Mucosa of descending colon (tissue), 3 donors: ENCODE measurements around the gene EIPR1. TPM values are rescaled to one million over a fixed set of nuclear protein-coding genes. Genes with fewer than 3 reads are reported as not detected.

Source experiments
- ATAC-seq: fragments of 200-7000 bp; cut with Tn5 transposase; one replicate; pipeline ENCODE4 v1.9.1; 2020; ENCODE audit warnings: mild to moderate bottlenecking, moderate library complexity
- DNase-seq, 3 donors: peaks; one replicate each; pipeline ENCODE4 v3.0.0-alpha.2; 2020
- H3K36me3 ChIP-seq: fragments of 200-600 bp; one replicate; pipeline ENCODE4 v1.8.0; 2021; ENCODE audit warnings: low read depth, mild to moderate bottlenecking
- H3K4me1 ChIP-seq: fragments of 200-600 bp; one replicate; pipeline ENCODE4 v1.8.0; 2021; ENCODE audit warnings: low read depth, mild to moderate bottlenecking
- H3K4me3 ChIP-seq: fragments of 200-600 bp; one replicate; pipeline ENCODE4 v1.8.0; 2021; ENCODE audit warnings: mild to moderate bottlenecking
- H3K9me3 ChIP-seq: fragments of 200-600 bp; one replicate; pipeline ENCODE4 v1.8.0; 2021; ENCODE audit warnings: mild to moderate bottlenecking
- intact Hi-C, 2 donors: fragments of 100-400 bp; cut with DNase I in 1 of 2; cut with micrococcal nuclease in 1 of 2; formaldehyde crosslinking; loops; one replicate each; pipeline versions ENCODE4 v1.11.0 to v1.11.1; 2022; cut with DNase I, micrococcal nuclease
- total RNA-seq, 3 donors: library from RNA; stranded (reverse); fragmentation: NEBNext Ultra II Directional in 2 of 3; extraction: Animal tissue kit (Norgen Biotek cat#: 25700) in 2 of 3; gene quantifications; one replicate each; pipeline versions ENCODE4 v1.2.1 to v1.2.4, GENCODE V29; 2021 to 2023
- TF ChIP-seq, protein P1 (sequence below): fragments of 200-600 bp; IDR thresholded peaks from one replicate; pipeline ENCODE4 v1.8.0; 2022; ENCODE audit warnings: antibody characterized with exemption, mild to moderate bottlenecking
- donor health status: DM: no; HTN: no; CAD: no; lungs with moderate emphysema.
- donor health status: DM: no; HTN: no; CAD: no.
- donor health status: DM: no; HTN: yes; CAD: no.

The EIPR1 gene
- total RNA-seq, 3 donors from 2014 or later: 15.9 to 27.1 (median 25.0) TPM

DNA sequence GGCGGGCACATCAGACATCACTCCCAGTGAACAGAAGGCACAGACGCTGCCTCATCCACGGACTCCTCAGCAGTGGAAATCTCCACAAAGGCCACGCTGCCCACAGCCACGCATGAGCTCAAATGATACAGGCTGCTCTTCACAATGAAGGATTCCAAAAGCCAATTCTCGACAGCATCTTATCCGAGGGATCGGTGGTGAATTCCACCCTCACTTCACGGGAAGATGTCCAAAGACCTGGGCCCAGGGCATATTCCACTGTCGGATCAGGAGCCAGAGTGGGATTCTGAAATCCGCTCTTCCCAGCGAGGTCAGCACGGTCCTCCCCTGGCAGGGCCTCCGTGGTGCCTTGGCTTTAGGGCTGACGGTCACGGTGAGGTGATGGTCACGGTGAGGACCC is 55.8 kb downstream of the EIPR1 start:
- Histone ChIP-seq H3K4me1 (no peaks in the 10 kb centered on the region), H3K4me3 (no peak overlapping the region), H3K9me3 (no peaks in the 10 kb centered on the region), H3K36me3 (no peaks in the 10 kb centered on the region)
- DNase-seq (no peak), ATAC-seq (no peak)
- intact Hi-C loops: no loop called here
- TF ChIP-seq, protein P1, sequence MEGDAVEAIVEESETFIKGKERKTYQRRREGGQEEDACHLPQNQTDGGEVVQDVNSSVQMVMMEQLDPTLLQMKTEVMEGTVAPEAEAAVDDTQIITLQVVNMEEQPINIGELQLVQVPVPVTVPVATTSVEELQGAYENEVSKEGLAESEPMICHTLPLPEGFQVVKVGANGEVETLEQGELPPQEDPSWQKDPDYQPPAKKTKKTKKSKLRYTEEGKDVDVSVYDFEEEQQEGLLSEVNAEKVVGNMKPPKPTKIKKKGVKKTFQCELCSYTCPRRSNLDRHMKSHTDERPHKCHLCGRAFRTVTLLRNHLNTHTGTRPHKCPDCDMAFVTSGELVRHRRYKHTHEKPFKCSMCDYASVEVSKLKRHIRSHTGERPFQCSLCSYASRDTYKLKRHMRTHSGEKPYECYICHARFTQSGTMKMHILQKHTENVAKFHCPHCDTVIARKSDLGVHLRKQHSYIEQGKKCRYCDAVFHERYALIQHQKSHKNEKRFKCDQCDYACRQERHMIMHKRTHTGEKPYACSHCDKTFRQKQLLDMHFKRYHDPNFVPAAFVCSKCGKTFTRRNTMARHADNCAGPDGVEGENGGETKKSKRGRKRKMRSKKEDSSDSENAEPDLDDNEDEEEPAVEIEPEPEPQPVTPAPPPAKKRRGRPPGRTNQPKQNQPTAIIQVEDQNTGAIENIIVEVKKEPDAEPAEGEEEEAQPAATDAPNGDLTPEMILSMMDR: no peak

DNA sequence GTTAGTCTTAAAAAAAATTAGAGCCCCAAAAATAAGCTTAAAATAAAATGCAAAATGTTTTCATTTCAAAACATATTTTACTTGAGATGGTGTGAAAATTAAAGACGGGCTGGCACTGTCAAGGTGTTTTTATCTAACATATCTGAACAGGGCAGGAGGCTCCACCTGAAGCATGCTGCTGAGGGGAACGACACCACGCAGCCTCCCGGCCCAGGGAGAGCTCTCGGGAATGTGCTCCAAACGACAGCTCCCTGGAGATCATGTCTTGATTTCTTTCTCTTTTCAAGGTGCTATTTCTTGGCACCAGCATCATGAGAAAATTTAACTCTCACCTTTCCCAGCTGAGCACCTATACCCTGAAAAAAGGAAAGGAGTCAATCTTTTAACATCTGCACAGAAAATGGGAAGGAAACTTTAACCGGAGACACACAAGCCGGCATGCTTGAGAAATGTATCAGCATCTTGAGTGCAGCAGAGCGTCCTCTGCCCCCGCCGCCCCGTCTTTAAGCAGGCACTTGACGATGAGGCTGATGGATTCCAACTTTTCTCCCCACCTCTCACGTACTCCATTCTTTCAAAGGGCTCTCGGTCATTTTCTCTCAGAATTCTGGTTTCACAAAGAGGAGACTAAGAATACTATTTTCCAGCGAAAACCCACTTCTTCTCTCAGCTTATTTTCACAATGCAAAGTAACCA is 56.6 kb downstream of the EIPR1 start:
- TF ChIP-seq, protein P1: no peak
- no peaks in the 10 kb centered on the region for H3K9me3 ChIP-seq
- ATAC-seq (no peak), DNase-seq (no peak)
- intact Hi-C loops: no loop called here
- H3K4me1 ChIP-seq: no peaks in the 10 kb centered on the region
- H3K4me3 ChIP-seq: no peak overlapping the region
- no peaks in the 10 kb centered on the region for H3K36me3 ChIP-seq

DNA sequence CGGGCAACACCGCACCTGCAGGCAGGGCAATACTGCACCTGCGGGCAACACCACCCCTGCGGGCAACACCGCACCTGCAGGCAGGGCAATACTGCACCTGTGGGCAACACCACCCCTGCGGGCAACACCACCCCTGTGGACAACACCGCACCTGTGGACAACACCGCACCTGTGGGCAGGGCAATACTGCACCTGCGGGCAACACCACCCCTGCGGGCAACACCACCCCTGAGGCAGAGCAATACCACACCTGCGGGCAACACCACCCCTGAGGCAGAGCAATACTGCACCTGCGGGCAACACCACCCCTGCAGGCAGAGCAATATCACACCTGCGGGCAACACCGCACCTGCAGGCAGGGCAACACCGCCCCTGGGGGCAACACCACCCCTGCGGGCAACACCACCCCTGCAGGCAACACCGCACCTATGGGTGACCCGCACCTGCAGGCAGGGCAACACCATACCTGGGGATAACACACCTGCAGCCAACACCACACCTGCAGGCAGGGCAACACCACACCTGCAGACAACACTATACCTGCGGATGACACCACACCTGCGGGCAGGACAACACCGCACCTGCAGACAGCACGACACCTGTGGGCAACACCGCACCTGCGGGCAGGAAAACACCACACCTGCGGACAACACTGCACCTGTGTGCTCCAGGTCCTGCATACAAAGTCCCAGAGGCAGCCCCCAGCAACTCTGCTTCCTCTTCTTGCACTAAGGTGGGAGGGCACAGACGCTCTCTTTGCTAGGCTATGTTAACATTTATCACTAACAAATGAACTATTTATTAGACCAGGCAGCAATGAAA is 57.7 kb downstream of the EIPR1 start:
- no peak for DNase-seq
- no peak for ATAC-seq
- Histone ChIP-seq H3K9me3 (no peaks in the 10 kb centered on the region), H3K4me3 (no peak overlapping the region), H3K36me3 (no peaks in the 10 kb centered on the region), H3K4me1 (no peaks in the 10 kb centered on the region)
- TF ChIP-seq, protein P1: no peak
- intact Hi-C loops: no loop called here

DNA sequence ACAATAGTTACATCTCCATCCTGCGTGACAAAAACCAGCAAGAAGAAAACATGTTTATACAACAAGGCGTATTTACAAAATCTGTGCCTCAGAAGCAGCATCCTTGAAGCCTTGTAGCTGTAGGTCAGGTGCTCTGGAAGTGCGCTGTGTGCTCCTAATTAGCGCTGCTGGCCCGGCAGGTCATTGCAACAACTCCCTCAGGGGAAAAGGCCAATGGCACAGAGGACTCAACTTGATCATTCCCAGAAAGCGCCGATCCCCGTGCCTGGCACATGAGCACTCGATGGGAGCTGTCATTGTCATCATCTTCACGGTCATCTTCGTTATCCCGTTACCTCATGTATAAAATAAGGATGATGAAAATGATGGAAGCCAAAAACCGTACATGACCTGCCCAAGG is 58.5 kb downstream of the EIPR1 start:
- H3K36me3 ChIP-seq: no peaks in the 10 kb centered on the region
- no peak overlapping the region for H3K4me3 ChIP-seq
- ATAC-seq (no peak), DNase-seq (no peak)
- no peaks in the 10 kb centered on the region for H3K9me3 ChIP-seq
- no peaks in the 10 kb centered on the region for H3K4me1 ChIP-seq
- intact Hi-C loops: no loop called here
- TF ChIP-seq, protein P1: no peak

DNA sequence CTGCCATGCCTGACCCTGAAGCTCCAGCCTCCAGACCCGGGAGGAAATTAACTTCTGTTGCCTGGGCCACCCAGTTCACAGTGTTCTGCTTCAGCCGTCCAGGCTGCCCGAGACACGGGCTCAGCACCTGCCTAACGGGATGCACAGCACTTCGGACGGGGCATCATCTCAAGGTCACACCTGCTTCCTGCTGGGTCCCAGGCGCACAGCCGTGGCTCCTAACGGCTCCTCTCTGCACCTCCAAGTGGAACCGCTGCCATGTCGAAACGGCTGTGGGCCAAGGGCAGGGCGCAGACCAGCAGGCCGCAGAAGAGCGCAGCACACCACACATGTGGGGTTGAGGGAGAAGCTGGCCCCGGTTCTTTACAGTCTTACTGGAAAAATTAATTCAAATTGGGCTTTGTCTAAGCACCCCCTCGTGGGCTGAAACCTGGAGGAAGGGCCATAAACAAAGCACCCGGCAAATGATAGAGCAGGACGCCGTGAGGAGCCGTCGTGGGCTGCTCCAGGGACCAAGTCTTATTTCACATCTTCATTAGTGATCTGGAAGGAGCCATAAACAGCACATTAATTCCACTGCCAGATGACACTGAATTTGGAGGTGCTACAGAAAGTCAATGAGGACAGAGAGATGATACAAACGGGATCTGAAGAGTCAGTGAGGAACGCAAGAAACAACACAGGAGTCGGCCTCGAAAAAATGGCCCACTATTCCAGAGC is 59.6 kb downstream of the EIPR1 start:
- no peak for DNase-seq
- Histone ChIP-seq H3K4me1 (no peaks in the 10 kb centered on the region), H3K4me3 (no peak overlapping the region), H3K9me3 (no peaks in the 10 kb centered on the region), H3K36me3 (no peaks in the 10 kb centered on the region)
- TF ChIP-seq, protein P1: no peak
- intact Hi-C loops: no loop called here
- ATAC-seq: no peak
